NCI-H2107 treated with DMSO at 0.1 percent for 48 hours (cell line): ENCODE measurements around the gene TRIM47.
A peak's percentile ranks its signal among the peaks of the same experiment; 100 is the strongest.
"Not testable (repeated sequence)": the region's sequence is repeated elsewhere in the genome, so short reads cannot be mapped to it uniquely, and the experiment has no call there.

Experiments used
- DNase-seq: peaks from one replicate; lab custom pipeline; 2025; ENCODE audit not compliant: unreplicated experiment; lab: John Stamatoyannopoulos, UW

The TRIM47 gene

DNA sequence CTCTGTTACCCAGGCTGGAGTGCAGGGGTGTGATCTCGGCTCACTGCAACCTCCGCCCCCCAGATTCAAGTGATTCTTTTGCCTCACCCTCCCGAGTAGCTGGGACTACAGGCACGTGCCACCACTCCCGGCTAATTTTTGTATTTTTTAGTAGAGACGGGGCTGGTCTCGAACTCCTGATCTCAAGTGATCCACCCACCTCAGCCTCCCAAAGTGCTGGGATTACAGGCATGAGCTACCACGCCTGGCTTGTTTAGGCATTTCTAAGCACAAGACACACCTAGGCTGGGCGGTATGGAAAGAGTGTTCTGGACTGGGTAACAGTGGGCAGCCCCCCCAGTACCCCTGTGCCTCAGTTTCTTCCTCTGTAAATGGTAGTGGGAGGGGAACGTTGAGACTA is 8.2 kb downstream of the TRIM47 start:
- DNase-seq = not testable (repeated sequence)

DNA sequence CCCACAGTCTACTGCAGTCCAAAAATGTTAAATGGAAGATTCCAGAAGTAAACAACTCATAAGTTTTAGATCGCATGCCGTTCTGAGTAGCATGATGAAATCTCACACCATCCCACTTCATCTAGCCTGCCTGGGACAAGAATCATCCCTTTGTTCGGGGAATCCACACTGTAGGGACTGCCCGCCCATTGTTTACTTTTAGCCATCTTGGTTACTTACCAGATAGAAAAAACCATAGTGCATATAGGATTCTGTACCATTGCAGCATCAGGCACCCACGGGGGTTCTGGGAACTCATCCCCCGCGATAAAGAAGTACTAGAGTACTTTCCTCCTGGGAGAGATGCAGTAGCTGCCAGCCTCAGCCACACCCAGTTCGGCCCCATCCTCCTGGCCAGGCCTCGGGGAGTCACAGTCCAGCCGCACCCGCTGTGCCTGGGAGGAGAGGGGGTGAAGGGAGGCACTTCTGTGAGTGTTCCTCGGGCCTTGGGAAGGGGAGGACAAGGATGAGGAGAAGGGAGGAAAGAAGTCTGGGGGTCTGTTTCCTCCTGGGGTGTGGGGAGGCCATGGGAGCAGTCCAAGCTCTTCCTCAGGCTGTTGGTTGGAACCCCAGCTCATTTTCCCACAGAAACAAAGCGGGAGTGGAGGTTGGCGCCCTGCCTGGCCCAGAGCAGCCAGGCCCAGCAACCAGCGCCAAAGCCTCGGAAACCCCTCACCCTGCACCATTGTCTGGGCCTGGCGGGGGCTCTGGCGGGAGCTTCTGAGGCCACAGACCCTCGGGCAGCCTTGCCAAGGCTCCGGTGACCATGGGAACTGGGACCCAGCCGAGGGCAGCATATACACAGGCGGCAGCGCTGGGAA is 8.9 kb downstream of the TRIM47 start:
- no peak for DNase-seq

DNA sequence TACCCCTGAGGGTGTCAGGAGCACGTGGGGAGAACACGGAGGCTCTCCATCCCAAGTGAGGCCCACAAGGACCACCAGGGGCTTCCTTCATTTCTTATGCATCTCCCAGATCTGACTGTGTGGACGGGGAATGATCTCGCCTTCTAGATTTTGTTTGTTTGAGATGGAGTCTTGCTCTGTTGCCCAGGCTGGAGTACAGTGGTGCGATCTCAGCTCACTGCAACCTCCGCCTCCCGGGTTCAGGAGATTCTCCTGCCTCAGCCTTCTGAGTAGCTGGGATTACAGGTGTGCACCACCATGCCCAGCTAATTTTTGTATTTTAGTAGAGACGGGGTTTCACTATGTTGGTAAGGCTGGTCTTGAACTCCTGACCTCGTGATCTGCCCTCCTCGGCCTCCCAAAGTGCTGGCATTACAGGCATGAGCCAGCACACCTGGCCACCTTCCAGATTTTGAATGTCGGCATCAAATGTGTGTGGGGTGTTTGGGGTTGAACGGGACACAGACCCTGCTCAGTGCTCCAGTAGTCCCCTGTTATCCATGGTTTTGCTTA is 9.6 kb downstream of the TRIM47 start:
- DNase-seq = not testable (repeated sequence)

DNA sequence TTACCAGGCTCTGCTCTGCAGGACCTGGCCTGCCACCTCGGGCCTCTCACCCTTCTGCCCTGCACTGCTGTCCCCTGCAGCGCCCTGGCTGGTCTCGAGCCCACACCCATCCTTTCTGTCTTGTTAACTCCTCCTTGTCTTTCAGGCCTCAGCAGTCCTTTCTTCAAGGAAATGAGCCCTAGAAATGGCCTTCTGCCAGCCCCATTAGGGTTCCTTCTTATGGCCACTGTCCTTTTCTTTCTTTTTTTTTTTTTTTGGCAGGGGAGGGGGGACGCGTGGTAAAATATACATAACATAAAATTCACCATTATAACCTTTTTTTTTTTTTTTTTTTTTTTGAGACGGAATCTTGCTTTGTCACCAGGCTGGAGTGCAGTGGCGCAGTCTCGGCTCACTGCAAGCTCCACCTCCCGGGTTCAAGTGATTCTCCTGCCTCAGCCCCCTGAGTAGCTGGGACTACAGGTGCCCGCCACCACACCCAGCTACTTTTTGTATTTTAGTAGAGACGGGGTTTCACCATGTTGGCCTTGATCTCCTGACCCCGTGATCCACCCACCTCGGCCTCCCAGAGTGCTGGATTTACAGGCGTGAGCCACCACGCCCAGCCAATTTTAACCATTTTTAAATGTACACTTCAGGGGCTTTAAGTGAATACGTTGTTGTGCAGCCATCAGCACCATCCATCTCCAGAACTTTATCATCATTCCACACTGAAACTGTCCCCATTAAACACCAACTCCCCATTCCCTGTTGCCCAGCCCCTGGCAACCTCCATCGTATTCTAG is 12.8 kb downstream of the TRIM47 start:
- DNase-seq = not testable (repeated sequence)

DNA sequence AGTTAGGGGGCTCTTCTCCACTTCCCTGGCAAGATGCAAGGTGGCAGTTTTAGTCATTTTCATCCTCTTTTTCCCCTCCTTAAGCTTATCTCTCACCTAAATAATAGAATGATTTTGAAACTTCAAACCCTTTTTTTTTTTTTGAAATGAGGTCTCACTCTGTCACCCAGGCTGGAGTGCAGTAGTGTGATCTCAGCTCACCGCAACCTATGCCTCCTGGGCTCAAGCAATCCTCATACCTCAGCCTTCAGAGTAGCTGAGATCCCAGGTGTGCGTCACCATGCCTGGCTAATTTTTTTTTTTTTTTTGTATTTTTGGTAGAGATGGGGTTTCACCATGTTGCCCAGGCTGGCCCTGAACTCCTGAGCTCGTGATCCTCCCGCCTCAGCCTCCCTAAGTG is 13.5 kb downstream of the TRIM47 start:
- not testable (repeated sequence) for DNase-seq

DNA sequence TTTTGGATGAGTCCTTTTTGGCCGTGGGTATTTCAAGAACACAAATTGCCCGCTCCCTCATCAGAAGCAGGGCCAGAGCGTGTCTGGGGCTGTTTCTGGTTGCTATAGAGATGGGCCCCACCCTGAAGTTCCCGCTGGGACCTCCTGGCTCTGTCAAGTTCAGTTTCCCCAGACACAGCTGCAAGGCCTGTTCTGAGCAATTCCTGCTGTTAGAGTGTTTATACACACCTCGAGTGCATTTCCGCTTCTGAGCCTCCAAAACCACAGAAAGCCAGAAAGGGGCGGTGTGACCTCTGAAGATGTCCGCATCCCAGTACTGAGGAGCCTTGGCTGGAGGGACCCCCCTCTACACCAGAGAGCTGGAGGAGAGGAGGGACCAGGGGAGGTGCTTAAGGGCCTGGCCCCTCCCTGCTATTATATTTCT is 13.9 kb downstream of the TRIM47 start:
- DNase-seq = peak; percentile 69

DNA sequence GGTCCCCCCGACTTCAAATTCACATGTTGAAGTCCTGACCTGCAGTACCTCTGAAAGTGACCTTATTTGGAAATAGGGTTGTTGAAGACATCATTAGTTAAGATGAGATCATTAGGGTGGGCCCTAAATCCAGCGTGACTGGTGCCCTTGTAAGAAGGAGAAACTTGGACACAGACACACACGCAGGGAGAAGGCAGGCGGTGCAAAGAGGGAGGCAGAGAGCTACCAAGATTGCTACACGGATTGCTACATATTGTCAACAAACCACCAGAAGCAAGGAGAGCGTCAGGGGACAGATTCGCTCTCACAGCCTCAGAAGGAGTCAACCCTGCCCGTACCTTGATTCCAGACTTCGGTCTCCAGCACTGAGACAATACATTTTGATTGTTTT is 16.5 kb downstream of the TRIM47 start:
- DNase-seq = no peak

DNA sequence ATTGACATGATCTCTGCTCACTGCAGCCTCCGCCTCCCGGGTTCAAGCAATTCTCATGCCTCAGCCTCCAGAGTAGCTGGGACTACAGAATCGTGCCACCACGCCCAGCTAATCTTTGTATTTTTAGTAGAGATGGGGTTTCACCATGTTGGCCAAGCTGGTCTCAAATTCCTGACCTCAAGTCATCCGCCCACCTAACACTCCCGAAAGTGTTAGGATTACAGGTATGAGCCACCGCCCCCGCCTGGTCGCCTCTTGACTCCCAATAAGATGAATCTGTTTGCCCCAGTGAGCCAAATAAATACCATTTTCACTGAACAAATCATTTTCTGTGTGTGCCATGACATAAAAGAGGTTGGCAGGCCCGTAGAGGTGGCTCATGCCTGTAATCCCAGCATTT is 19.0 kb downstream of the TRIM47 start:
- not testable (repeated sequence) for DNase-seq

DNA sequence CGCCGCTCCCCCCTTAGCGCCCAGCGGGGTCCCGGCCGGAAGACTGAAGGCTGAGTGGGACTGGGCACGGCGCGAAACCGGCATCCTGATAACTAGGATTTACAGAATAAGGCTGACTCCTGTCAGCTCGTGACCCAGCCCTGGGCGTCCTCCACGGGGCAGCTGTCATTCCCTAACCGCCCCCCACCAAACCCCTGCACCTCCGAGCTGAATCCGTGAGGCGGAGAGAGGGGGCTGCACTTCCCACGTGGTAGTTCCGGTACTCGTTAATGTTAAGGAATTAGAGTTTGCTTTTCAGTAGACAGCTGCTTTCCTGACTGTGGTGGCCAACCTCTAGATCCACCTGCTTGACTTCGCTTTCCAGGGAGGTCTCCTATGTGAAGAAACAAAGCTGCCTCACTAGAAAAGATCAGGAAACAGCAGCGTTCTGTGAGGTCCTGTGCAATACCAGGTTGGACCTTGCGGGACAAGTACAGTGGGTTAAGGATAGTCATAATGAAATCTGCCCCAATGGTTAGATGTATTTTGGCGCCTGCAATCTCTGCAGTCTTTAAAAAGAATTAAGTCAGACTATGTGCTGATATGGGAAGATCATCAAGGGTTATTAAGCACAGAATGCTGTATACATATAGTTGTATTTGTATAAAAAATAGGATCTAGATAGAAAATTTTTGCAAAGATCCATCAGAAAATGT is 22.2 kb downstream of the TRIM47 start:
- peak; percentile 30 for DNase-seq

DNA sequence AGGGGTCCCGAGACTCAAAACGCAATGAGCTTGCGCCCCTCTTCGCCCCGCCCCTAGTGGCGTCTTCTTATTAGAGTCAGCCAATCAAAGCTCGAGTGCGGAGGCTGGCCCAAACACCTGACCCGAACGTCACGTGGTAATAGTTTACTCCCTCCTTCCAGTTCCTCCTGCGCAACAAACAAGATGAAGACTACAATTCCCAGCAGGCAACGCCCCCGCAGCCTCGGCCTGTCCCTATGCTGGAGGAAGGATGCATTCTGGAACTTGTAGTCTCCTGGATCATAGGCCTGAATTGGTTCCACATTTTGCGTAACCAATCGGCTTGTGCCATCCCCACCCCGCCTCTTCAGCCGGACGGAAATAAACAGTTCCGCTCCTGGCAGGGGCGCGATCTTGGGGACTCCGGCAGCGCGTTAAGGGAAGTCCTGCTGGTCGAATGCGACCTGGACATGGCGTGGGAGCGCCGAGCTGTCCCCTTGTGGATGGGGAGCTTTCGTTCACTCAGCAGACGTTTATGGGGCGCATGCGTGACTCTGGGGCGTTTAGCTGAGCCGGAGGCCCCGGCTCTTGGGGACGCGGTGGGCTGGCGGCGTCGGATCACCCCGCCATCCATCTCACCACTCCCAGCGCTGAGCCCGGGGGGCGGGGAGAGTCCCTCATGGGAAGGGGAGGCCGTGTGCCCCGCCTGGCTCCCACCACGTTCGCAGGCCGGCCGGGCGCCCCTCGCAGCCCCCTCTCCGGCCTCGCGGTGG is 22.9 kb downstream of the TRIM47 start, which contains the start of gene WBP2:
Gene WBP2, minus strand, starts transcription at position 26 of the 752 bp plus-strand sequence. CDS start 38 bp downstream, outside the sequence.
- DNase-seq = peak; percentile 99

DNA sequence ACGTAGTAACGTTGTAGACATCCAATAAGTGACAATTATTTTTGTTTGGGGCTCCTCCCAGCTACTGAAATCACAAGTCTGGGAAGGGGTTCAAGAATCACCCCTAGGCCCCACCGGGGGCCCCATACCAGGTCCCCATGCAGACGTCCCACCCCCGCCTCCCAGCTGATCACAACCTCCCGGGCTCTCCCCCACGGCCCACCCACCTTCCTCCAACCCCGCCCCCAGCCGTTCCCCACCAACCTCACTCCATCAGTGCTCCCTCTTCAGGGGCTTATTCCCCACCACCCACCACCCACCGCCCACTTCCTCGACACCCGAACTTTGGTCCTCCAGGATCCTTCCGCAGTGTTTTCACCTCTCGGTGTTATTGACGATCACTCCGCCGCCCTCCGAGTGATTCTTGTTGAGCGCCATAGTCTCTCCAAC is 23.5 kb downstream of the TRIM47 start:
- no peak for DNase-seq

DNA sequence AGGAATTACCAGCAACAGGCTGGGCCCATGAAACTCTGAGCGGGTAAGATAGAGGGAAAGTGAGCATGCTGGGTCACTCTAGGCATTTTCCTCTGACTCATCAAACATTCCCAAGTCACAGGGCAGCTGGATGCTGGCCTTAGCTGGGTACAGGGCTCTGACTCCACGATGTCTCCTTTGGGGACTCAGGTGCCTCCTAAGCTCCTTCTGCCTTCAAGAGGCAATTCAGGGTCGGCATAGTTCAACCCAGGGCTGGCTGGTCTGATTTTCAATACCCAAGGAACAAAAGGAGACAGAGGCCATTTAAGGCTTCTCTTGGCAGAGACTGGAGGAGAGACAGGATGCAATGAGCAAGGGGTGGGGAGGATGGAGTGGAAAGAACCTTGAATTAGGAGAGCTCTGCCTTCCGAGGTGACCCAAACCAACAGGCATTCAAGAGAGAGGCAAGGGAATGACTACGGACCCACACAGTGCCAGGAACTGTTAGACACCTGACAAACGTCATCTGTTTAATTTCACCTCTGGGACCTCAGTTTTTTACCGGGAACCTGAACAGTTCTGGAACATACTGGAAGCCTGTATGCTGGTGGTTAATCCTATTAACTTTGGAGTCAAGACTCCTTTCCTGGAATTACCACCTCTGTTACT is 24.2 kb downstream of the TRIM47 start:
- no peak for DNase-seq

DNA sequence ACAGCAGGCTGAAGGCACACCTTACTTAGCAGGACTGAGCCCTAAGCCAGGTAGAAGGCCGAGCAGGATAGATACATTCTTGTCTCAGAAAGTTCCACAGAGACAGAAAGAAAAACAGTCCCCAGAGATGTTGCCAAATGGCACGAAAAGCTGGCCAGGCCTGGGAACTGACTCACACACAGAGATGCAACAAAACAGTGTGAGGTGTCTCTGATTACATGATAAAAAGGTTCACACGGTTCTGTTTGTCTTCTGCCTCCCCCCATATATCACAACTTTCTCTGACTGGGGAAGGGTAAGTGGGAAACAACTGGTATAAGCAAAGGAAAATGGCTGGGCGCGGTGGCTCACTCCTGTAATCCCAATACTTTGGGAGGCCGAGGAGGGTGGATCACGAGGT is 24.9 kb downstream of the TRIM47 start:
- no peak for DNase-seq

DNA sequence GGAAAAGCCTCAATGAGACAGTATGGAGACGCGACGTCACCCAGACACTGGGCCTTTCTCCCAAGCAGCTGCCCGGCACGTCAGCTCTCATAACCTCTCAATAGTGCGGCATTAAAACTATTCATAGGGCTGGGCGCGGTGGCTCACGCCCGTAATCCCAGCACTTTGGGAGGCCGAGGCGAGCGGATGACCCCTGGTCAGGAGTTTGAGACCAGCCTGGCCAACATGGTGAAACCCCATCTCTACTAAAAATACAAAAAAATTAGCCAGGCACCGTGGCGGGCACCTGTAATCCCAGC is 26.7 kb downstream of the TRIM47 start:
- DNase-seq = not testable (repeated sequence)

DNA sequence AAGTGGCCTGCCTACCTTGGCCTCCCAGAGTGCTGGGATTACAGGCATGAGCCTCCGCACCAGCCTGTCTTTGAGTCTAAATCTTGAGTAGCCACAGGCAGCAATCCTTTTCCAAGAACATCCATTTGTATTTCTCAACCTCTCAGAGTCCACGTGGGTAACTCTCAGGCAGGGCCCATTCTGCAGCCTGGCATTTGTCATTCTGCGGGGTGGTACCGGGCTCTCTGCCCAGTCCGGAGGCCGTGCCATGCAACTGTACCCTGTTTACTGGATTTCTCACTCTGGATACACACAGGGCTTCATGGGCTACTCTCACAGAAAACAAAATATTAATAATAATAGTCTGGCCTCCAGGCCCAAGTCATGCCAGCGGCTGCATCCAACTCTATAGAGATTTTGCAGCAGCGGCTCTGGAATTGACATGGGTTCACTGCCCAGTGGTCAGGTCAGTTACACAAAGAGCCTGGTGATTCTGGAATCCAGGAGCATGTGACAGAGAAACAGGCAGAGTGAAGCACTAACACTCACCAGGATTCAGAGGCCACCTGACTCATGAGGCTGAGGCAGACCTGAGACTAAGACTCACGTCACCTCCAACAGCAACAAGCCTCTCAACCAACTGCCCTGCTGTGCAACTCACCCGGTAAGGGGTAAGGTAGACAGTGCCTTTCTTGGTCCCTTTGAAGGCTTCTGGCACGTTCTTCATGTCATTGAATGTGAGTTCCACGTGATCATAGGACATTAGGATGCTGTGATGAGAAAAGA is 27.3 kb downstream of the TRIM47 start:
- DNase-seq = no peak

DNA sequence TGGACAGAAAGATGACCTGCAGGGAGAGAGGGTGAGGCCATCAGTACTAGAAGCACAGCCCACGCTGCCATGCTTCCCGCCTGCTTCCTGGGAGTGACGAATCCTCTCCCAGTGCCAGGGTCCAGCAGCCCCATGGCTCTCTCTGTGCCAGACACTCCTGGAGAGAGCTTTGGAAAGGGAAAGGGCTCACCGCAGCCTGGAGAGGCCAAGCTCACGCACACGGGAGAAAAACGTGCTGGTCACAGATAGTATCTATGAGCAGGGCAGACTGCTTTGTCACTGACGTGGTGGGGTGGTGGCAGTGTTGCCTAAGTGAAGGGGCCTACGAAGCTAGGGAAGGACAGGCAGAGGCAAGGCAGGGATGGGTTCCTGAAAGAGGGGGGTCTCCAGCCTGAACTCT is 28.7 kb downstream of the TRIM47 start:
- DNase-seq = no peak

DNA sequence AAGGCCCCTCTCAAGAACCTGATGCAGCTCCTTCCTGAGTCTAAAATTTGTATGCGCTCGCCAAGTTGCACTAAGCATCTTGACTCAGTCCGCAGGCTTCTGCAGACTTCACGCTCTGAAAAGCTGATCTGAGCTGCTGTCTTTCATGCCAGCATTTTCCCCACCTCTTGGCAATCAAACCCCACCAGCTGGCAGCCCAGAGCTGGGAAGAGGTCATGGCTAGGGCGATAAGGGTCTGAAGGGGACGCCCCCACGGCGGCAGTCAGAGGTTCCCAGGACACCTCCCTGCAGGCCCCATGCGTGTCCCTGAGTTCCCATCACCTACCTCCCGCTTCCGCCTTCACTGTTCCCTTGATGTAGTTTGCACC is 29.1 kb downstream of the TRIM47 start:
- no peak for DNase-seq

DNA sequence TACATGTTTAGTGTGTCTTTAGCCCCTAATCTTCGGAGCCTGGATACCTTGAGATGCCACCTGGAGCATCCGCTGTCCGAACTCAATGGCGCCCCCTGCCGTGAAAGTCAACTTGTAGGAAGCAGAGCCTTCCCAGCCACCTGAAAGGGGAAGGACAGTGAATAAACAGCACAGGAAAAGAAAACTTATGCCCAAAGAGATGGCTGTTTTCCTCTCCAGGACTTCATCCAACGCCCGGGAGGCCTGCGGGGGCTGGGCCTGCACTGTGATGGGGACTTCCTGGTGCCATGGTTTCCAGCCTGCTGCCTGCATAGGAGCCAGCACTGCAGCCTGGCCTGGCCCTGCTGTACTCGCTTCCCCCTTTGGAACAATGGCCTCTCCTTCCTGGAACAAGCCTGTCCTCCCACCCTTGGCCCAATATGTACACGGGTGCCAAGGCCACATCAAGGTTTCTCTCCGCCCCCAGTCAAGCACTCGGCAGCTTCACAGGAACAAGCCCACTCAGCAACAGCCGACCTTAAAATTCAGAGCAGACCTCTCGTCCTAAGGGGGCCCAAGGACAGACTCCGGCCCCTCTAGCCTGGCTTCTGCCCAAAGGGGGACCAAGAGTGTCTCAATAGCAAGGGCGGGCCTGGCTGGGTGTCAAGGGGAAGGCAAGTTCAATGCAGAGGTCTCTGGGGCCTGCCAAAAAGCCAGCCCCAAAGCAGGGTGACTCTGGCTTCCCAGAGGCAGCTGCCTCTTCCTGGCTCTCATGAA is 29.7 kb downstream of the TRIM47 start:
- peak; percentile 48 for DNase-seq
